Effector memory CD8-positive, alpha-beta T cell (primary cell): ENCODE results near the gene MLC1.
A peak's percentile ranks its signal among the peaks of the same experiment; 100 is the strongest.

Source experiments
- ATAC-seq: fragments of 150-1000 bp; cut with Tn5 transposase; replicated peaks from 2 replicates; pipeline ENCODE4 v1.10.0; 2021; ENCODE audit warnings: mild to moderate bottlenecking, moderate library complexity
- DNase-seq, 3 experiments: peaks; one replicate each; pipeline ENCODE4 v3.0.0; 2021
- H3K27ac Mint-ChIP-seq, 2 donors: one replicate each; pipeline ENCODE4 v1.8.0; 2022; ENCODE audit warnings: mild to moderate bottlenecking in 2 of 2, mixed read lengths in 2 of 2, moderate library complexity in 2 of 2
- H3K27me3 Mint-ChIP-seq, 2 donors: one replicate each; pipeline ENCODE4 v1.8.0; 2022; ENCODE audit warnings: mixed read lengths in 2 of 2
- H3K36me3 Mint-ChIP-seq: one replicate; pipeline ENCODE4 v1.8.0; 2022; ENCODE audit warnings: mild to moderate bottlenecking, moderate library complexity, mixed read lengths; ENCODE audit not compliant: insufficient read depth
- H3K4me1 Mint-ChIP-seq, 2 donors: one replicate each; pipeline ENCODE4 v1.8.0; 2022; ENCODE audit warnings: low read depth in 2 of 2, mixed read lengths in 2 of 2
- H3K4me3 Mint-ChIP-seq, 2 donors: one replicate each; pipeline ENCODE4 v1.8.0; 2022; ENCODE audit warnings: mild to moderate bottlenecking in 2 of 2, mixed read lengths in 2 of 2, moderate library complexity in 2 of 2
- H3K9me3 Mint-ChIP-seq, 2 donors: one replicate each; pipeline ENCODE4 v1.8.0; 2022; ENCODE audit warnings: mixed read lengths in 2 of 2

The MLC1 gene

GRCh38 chr22:50114221-50115021, 29.2 kb upstream of the MLC1 start:
- DNase-seq (no peak), ATAC-seq (no peak)
- Mint-ChIP-seq H3K4me1 (peaks cover 0 to 2% of the 10 kb centered on the region in 2 donors), H3K27ac (no peak overlapping the region), H3K4me3 (no peak overlapping the region), H3K27me3 (peaks cover 35 to 69% of the 10 kb centered on the region in 2 donors), H3K9me3 (no peaks in the 10 kb centered on the region), H3K36me3 (no peaks in the 10 kb centered on the region)

GRCh38 chr22:50112151-50113118, 27.2 kb upstream of the MLC1 start:
- Mint-ChIP-seq H3K4me1 (peaks cover 0 to 2% of the 10 kb centered on the region in 2 donors), H3K9me3 (no peaks in the 10 kb centered on the region), H3K27me3 (peaks cover 40 to 67% of the 10 kb centered on the region in 2 donors), H3K36me3 (no peaks in the 10 kb centered on the region), H3K4me3 (no peak overlapping the region), H3K27ac (peak overlapping the region in 1 of 2 donors; percentile 69)
- ATAC-seq (no peak), DNase-seq (no peak)

GRCh38 chr22:50111056-50111455, 25.8 kb upstream of the MLC1 start:
- no peak for DNase-seq
- H3K27ac Mint-ChIP-seq: no peak overlapping the region
- H3K27me3 Mint-ChIP-seq: peaks cover 35 to 62% of the 10 kb centered on the region in 2 donors
- H3K4me1 Mint-ChIP-seq: peaks cover 0 to 2% of the 10 kb centered on the region in 2 donors
- no peak for ATAC-seq
- H3K9me3 Mint-ChIP-seq: no peaks in the 10 kb centered on the region
- no peak overlapping the region for H3K4me3 Mint-ChIP-seq
- H3K36me3 Mint-ChIP-seq: no peaks in the 10 kb centered on the region

- Mint-ChIP-seq H3K4me1 (peaks cover 0 to 5% of the 10 kb centered on the region in 2 donors), H3K9me3 (no peaks in the 10 kb centered on the region), H3K27ac (no peak overlapping the region), H3K36me3 (no peaks in the 10 kb centered on the region), H3K4me3 (no peak overlapping the region), H3K27me3 (peaks cover 17 to 43% of the 10 kb centered on the region in 2 donors)
- DNase-seq: no peak
- no peak for ATAC-seq
Observed at GRCh38 chr22:50107529-50107928, 22.3 kb upstream of the MLC1 start.

GRCh38 chr22:50105208-50106100, 20.2 kb upstream of the MLC1 start:
- no peaks in the 10 kb centered on the region for H3K36me3 Mint-ChIP-seq
- H3K4me3 Mint-ChIP-seq: peak overlapping the region; percentile 25 to 29
- H3K9me3 Mint-ChIP-seq: no peaks in the 10 kb centered on the region
- no peak overlapping the region for H3K27ac Mint-ChIP-seq
- ATAC-seq (peak; percentile 44), DNase-seq (no peak)
- H3K27me3 Mint-ChIP-seq: peaks cover 16 to 41% of the 10 kb centered on the region in 2 donors
- peaks cover 5% of the 10 kb centered on the region in 2 donors for H3K4me1 Mint-ChIP-seq

GRCh38 chr22:50104141-50104544, 18.9 kb upstream of the MLC1 start:
- Mint-ChIP-seq H3K27ac (no peak overlapping the region), H3K27me3 (peaks cover 20 to 48% of the 10 kb centered on the region in 2 donors), H3K9me3 (no peaks in the 10 kb centered on the region), H3K4me1 (peaks cover 5% of the 10 kb centered on the region in 2 donors), H3K36me3 (no peaks in the 10 kb centered on the region), H3K4me3 (no peak overlapping the region)
- ATAC-seq (no peak), DNase-seq (no peak)

- Mint-ChIP-seq H3K27me3 (peaks cover 25 to 50% of the 10 kb centered on the region in 2 donors), H3K27ac (no peak overlapping the region), H3K36me3 (no peaks in the 10 kb centered on the region), H3K9me3 (no peaks in the 10 kb centered on the region), H3K4me1 (peaks cover 5% of the 10 kb centered on the region in 2 donors), H3K4me3 (no peak overlapping the region)
- DNase-seq (no peak), ATAC-seq (no peak)
Observed at GRCh38 chr22:50102946-50103345, 17.7 kb upstream of the MLC1 start.

GRCh38 chr22:50101870-50102565, 16.8 kb upstream of the MLC1 start:
- H3K27me3 Mint-ChIP-seq: peaks cover 25 to 54% of the 10 kb centered on the region in 2 donors
- peaks cover 5% of the 10 kb centered on the region in 2 donors for H3K4me1 Mint-ChIP-seq
- H3K4me3 Mint-ChIP-seq: no peak overlapping the region
- no peak for ATAC-seq
- no peaks in the 10 kb centered on the region for H3K36me3 Mint-ChIP-seq
- no peak for DNase-seq
- H3K27ac Mint-ChIP-seq: no peak overlapping the region
- H3K9me3 Mint-ChIP-seq: no peaks in the 10 kb centered on the region

- H3K4me3 Mint-ChIP-seq: no peak overlapping the region
- peaks cover 0 to 5% of the 10 kb centered on the region in 2 donors for H3K4me1 Mint-ChIP-seq
- H3K9me3 Mint-ChIP-seq: no peaks in the 10 kb centered on the region
- no peaks in the 10 kb centered on the region for H3K36me3 Mint-ChIP-seq
- H3K27me3 Mint-ChIP-seq: peaks cover 24 to 68% of the 10 kb centered on the region in 2 donors
- H3K27ac Mint-ChIP-seq: no peak overlapping the region
- DNase-seq (no peak), ATAC-seq (no peak)
Observed at GRCh38 chr22:50098052-50098451, 12.8 kb upstream of the MLC1 start.

GRCh38 chr22:50092342-50092741, 7.1 kb upstream of the MLC1 start:
- H3K9me3 Mint-ChIP-seq: no peaks in the 10 kb centered on the region
- no peak overlapping the region for H3K4me3 Mint-ChIP-seq
- H3K27me3 Mint-ChIP-seq: peaks cover 0 to 25% of the 10 kb centered on the region in 2 donors
- DNase-seq (no peak), ATAC-seq (no peak)
- no peak overlapping the region for H3K27ac Mint-ChIP-seq
- H3K4me1 Mint-ChIP-seq: peaks cover under 1 to 3% of the 10 kb centered on the region in 2 donors
- H3K36me3 Mint-ChIP-seq: no peaks in the 10 kb centered on the region

- ATAC-seq (no peak), DNase-seq (no peak)
- Mint-ChIP-seq H3K27ac (no peak overlapping the region), H3K36me3 (no peaks in the 10 kb centered on the region), H3K4me3 (no peak overlapping the region), H3K4me1 (peaks cover 3 to 7% of the 10 kb centered on the region in 2 donors), H3K9me3 (no peaks in the 10 kb centered on the region), H3K27me3 (peaks cover 0 to 22% of the 10 kb centered on the region in 2 donors)
Observed at GRCh38 chr22:50091092-50091768, 6.0 kb upstream of the MLC1 start.

- peaks cover 0 to 18% of the 10 kb centered on the region in 2 donors for H3K27me3 Mint-ChIP-seq
- no peak for ATAC-seq
- peaks cover 3 to 8% of the 10 kb centered on the region in 2 donors for H3K4me1 Mint-ChIP-seq
- H3K36me3 Mint-ChIP-seq: no peaks in the 10 kb centered on the region
- H3K9me3 Mint-ChIP-seq: no peaks in the 10 kb centered on the region
- no peak overlapping the region for H3K4me3 Mint-ChIP-seq
- no peak for DNase-seq
- no peak overlapping the region for H3K27ac Mint-ChIP-seq
Observed at GRCh38 chr22:50090412-50090714, 5.1 kb upstream of the MLC1 start.
